Adrenal gland (tissue), 12 donors: ENCODE results near the gene PER1. TPM values are rescaled to one million over a fixed set of nuclear protein-coding genes. Genes with fewer than 3 reads are reported as not detected.

Experiments
- DNase-seq, 7 donors: peaks; one replicate each; pipeline ENCODE4 v3.0.0-alpha.2; 2019 to 2020
- H3K27ac ChIP-seq, 5 donors: fragments of 200-600 bp; sonication (generic) in 4 of 5; 1 replicate in 3 of 5; 2 replicates in 2 of 5; pipeline versions ENCODE4 v1.5.1 to v1.8.0; 2016 to 2020; ENCODE audit warnings: mild to moderate bottlenecking in 1 of 5
- H3K27me3 ChIP-seq: fragments of 200-600 bp; 2 replicates; pipeline ENCODE4 v1.8.0; 2021
- H3K36me3 ChIP-seq, 2 donors: fragments of 200-600 bp; replicated peaks in 1 of 2; 1 replicate in 1 of 2; 2 replicates in 1 of 2; pipeline versions ENCODE4 v1.5.1 to v1.8.0; 2018 to 2022
- H3K4me1 ChIP-seq, 2 donors: fragments of 200-600 bp; replicated peaks in 1 of 2; 1 replicate in 1 of 2; 2 replicates in 1 of 2; pipeline versions ENCODE4 v1.5.1 to v1.8.0; 2018 to 2021
- H3K4me3 ChIP-seq, 4 donors: fragments of 200-600 bp; sonication (generic) in 3 of 4; one replicate each; pipeline ENCODE4 v1.5.1; 2016 to 2018
- H3K9me3 ChIP-seq, 3 donors: fragments of 200-600 bp; sonication (generic) in 1 of 3; replicated peaks in 1 of 3; 1 replicate in 2 of 3; 2 replicates in 1 of 3; pipeline versions ENCODE4 v1.5.1 to v1.8.0; 2016 to 2021
- POLR2A ChIP-seq, 2 donors: fragments of 450-650 bp; IDR thresholded peaks; one replicate each; pipeline ENCODE4 v1.6.1; 2017; ENCODE audit warnings: antibody characterized with exemption in 2 of 2, mild to moderate bottlenecking in 2 of 2, moderate library complexity in 1 of 2
- WGBS, 4 donors: extraction: QIAGEN DNeasy Blood & Tissue Kit in 2 of 4; methylation state at CpG; one replicate each; pipeline versions ENCODE4 v1.1.5 to v1.1.7; 2013 to 2017; 5-methylcytosine and 5-hydroxymethylcytosine counted together
- intact Hi-C, 2 donors: fragments of 100-400 bp; cut with DNase I; formaldehyde crosslinking; loops; one replicate each; pipeline versions ENCODE4 v1.14.1 to v1.15.0; 2022 to 2023
- polyA plus RNA-seq, 3 donors: library from polyadenylated mRNA; stranded (reverse); fragments of 200-250 nt in 2 of 3; fragments of 350-450 nt in 1 of 3; fragmentation: Illumina TruSeq in 1 of 3; extraction: RNeasy Lipid Tissue Mini Kit (QIAGEN cat#74804) in 1 of 3; gene quantifications; one replicate each; pipeline ENCODE4 v1.2.3, GENCODE V29; 2013 to 2014
- total RNA-seq, 9 donors: library from RNA; depleted of rRNA in 4 of 9; stranded (reverse); fragments of >200 nt in 4 of 9; fragments of 120-200 nt in 1 of 9; fragmentation: NEBNext Ultra II Directional in 1 of 9; extraction: Animal tissue kit (Norgen Biotek cat#: 25700) in 1 of 9; gene quantifications; one replicate each; pipeline versions ENCODE4 v1.1.0 to v1.2.4, GENCODE V29; 2013 to 2023
- TF ChIP-seq, protein P1 (sequence below), 6 experiments: fragments of 450-650 bp in 4 of 6; fragments of 200-600 bp in 2 of 6; sonication (generic) in 1 of 6; IDR thresholded peaks; 1 replicate in 5 of 6; 2 replicates in 1 of 6; pipeline versions ENCODE4 v1.5.1 to v1.8.0; 2016 to 2021; ENCODE audit warnings: antibody characterized with exemption in 6 of 6, mild to moderate bottlenecking in 2 of 6, moderate library complexity in 1 of 6
- donor health status: healthy with polysubstance abuse.
- donor health status: Bipolar disorder and iron deficiency.
- donor health status: DM: yes; HTN: yes; CAD: no.
- donor health status: DM: no; HTN: no; CAD: no.
- donor health status: DM: no; HTN: no; CAD: no.
- donor health status: DM: yes; HTN: yes; CAD: no.

PER1 gene
- total and polyA plus RNA-seq, 12 donors, result 9.9 to 360 (median 108) TPM

DNA sequence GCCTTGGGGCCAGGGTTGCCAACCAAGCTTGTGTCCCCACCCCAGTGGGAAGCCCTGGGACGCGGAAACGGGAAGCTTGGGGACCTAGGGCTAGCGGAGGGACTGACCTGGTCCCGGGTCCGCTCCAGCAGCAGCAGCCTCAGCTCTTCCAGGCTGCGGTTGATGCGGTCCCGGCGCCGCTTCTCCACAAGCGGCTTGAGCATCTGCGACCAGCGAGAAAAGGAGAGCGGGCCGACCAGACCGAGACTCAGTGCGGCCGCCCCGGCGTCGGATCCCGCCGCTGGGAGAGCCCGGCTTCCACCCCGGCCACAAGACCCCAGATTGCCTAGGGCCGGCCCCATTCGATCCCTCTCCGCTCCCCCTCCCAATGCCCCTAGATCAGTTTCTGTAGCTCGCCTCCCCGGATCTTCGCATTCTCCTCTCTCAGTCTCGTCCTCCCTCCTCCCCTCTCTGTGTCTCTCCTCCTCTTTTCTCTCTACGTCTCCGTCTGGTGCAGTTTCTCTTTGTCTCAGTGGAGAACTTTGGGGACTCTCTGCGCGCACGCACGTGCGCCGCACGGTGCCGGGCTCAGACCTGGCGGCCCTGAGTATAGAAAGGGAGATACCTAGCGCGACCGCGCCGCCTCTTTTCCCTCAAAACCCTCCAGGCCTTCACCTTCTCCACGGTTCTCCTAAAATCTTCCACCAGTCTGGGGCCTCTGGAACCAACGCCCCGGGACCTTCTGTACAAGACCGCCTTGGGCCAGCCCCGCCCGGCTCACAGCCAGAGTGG is 29.1 kb downstream of the PER1 start:
- Histone ChIP-seq H3K4me1 (peaks cover 50 to 77% of the 10 kb centered on the region in 2 donors), H3K36me3 (no peaks in the 10 kb centered on the region), H3K9me3 (no peaks in the 10 kb centered on the region), H3K27ac (no peak overlapping the region), H3K27me3 (peaks cover 6% of the 10 kb centered on the region), H3K4me3 (peak overlapping the region in 1 of 4 donors; percentile 52)
- DNase-seq, result peak in 1 of 7 donors; percentile 37
- intact Hi-C loops, result loop anchor here in 1 of 2 donors (10.0 kb wide), 1 partner anchor 62 kb away; no protein-coding TSS in a partner anchor
- TF ChIP-seq, protein P1, sequence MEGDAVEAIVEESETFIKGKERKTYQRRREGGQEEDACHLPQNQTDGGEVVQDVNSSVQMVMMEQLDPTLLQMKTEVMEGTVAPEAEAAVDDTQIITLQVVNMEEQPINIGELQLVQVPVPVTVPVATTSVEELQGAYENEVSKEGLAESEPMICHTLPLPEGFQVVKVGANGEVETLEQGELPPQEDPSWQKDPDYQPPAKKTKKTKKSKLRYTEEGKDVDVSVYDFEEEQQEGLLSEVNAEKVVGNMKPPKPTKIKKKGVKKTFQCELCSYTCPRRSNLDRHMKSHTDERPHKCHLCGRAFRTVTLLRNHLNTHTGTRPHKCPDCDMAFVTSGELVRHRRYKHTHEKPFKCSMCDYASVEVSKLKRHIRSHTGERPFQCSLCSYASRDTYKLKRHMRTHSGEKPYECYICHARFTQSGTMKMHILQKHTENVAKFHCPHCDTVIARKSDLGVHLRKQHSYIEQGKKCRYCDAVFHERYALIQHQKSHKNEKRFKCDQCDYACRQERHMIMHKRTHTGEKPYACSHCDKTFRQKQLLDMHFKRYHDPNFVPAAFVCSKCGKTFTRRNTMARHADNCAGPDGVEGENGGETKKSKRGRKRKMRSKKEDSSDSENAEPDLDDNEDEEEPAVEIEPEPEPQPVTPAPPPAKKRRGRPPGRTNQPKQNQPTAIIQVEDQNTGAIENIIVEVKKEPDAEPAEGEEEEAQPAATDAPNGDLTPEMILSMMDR (IDR thresholded peaks at IDR 0.05), result no peak
- no peak for TF ChIP-seq POLR2A (IDR thresholded peaks at IDR 0.05)
- WGBS, 4 donors, result 0 to 1% (median 1%) methylated on average over 47 to 55 of the region's 55 CpGs

- no peak for TF ChIP-seq POLR2A (IDR thresholded peaks at IDR 0.05)
- TF ChIP-seq, protein P1 (IDR thresholded peaks at IDR 0.05), result no peak
- H3K4me1 ChIP-seq, result peaks cover 53 to 82% of the 10 kb centered on the region in 2 donors
- H3K27ac ChIP-seq, result no peak overlapping the region
- H3K4me3 ChIP-seq, result peak overlapping the region in 1 of 4 donors; percentile 52
- H3K36me3 ChIP-seq, result no peaks in the 10 kb centered on the region
- peaks cover 6% of the 10 kb centered on the region for H3K27me3 ChIP-seq
- peak in 1 of 7 donors; percentile 39 for DNase-seq
- WGBS, 4 donors, result 1 to 2% (median 1%) methylated on average over 29 of the region's 29 CpGs
- intact Hi-C loops, result loop anchor here in 1 of 2 donors (10.0 kb wide), 1 partner anchor 62 kb away; no protein-coding TSS in a partner anchor
- no peaks in the 10 kb centered on the region for H3K9me3 ChIP-seq
Measured at GRCh38 chr17:8122422-8122923, 29.7 kb downstream of the PER1 start.

GRCh38 chr17:8121681-8122421 is 30.4 kb downstream of the PER1 start:
- peaks cover 53 to 77% of the 10 kb centered on the region in 2 donors for H3K4me1 ChIP-seq
- peak overlapping the region in 1 of 4 donors; percentile 52 for H3K4me3 ChIP-seq
- intact Hi-C loops, result loop anchor here in 1 of 2 donors (10.0 kb wide), 1 partner anchor 63 kb away; no protein-coding TSS in a partner anchor
- peaks cover 8% of the 10 kb centered on the region for H3K27me3 ChIP-seq
- H3K27ac ChIP-seq, result peak overlapping the region in 1 of 5 donors; percentile 49
- WGBS, 4 donors, result 0 to 2% (median 1%) methylated on average over 21 to 76 of the region's 76 CpGs
- TF ChIP-seq, protein P1 (IDR thresholded peaks at IDR 0.05), result peak in 2 of 6 experiments; percentile 39 to 40
- TF ChIP-seq POLR2A (IDR thresholded peaks at IDR 0.05), result no peak
- DNase-seq, result peak in 3 of 7 donors; percentile 46 to 53 (median 51)
- H3K36me3 ChIP-seq, result no peaks in the 10 kb centered on the region
- no peaks in the 10 kb centered on the region for H3K9me3 ChIP-seq

DNA sequence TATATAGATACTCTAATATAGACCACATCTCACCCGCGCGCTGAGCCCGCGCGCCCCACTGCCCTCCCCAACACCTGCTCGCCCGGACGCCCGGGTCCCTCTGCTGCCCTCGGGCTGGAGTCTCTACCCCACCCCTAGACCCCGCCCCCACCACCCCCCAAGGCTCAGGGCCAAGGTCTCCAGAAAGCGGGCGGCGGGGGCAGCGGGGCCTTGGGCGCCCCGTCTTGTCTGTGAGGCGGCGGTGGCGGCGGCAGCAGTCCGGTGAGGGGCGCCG is 30.9 kb downstream of the PER1 start:
- intact Hi-C loops, result loop anchor here in 1 of 2 donors (10.0 kb wide), 1 partner anchor 63 kb away; no protein-coding TSS in a partner anchor
- Histone ChIP-seq H3K27me3 (peaks cover 13% of the 10 kb centered on the region), H3K4me3 (peak overlapping the region in 1 of 4 donors; percentile 52), H3K4me1 (peaks cover 53 to 72% of the 10 kb centered on the region in 2 donors), H3K9me3 (no peaks in the 10 kb centered on the region), H3K36me3 (no peaks in the 10 kb centered on the region), H3K27ac (peak overlapping the region in 1 of 5 donors; percentile 49)
- WGBS, 4 donors, result 0 to 4% (median 1%) methylated on average over 10 to 25 of the region's 25 CpGs
- DNase-seq, result peak in 1 of 7 donors; percentile 65
- no peak for TF ChIP-seq POLR2A (IDR thresholded peaks at IDR 0.05)
- TF ChIP-seq, protein P1 (IDR thresholded peaks at IDR 0.05), result no peak
